Measurements from ENCODE around the gene IFNL1. TPM values are rescaled to one million over a fixed set of nuclear protein-coding genes. Genes with fewer than 3 reads are reported as not detected.
A peak's percentile ranks its signal among the peaks of the same experiment; 100 is the strongest.

Gene IFNL1
- total RNA-seq, 4 donors from 2014 or later: not detected

DNA sequence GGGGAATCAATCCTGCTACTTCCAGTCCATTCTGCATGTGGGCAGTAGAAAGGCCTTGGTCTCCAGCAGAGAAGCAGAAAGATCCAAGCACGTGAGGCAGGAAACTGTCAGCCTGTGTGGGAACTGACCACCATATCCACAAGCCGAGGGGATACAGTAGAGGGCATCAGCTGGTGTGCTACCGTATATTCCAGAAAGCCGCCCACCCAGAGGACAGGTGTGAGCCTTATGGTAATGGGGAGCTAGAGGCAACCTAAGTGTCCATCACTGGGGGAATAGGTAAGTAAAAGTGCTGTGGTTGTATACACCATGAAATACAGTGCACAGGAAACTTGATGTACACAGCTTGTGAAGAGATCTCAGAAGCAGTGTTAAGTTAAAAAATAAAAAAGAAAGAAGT, 2.8 kb upstream of the IFNL1 start:
- TF ChIP-seq CTCF (IDR thresholded peaks at IDR 0.05): no peak
- no peak for TF ChIP-seq POLR2A (IDR thresholded peaks at IDR 0.05)
- Histone ChIP-seq H3K36me3 (no peaks in the 10 kb centered on the region), H3K4me1 (no peaks in the 10 kb centered on the region), H3K9me3 (no peaks in the 10 kb centered on the region), H3K27ac (no peak overlapping the region), H3K4me3 (replicated peaks in 1 of 3) (no peak overlapping the region), H3K27me3 (no peaks in the 10 kb centered on the region)
- DNase-seq: no peak
- intact Hi-C loops (cut with DNase I): no loop called here
- WGBS, 2 donors: 59 to 81% methylated on average over 4 of the region's 4 CpGs

GRCh38 chr19:39296906-39297305, 699 bp downstream of the IFNL1 start:
- Histone ChIP-seq H3K9me3 (no peaks in the 10 kb centered on the region), H3K27ac (no peak overlapping the region), H3K36me3 (no peaks in the 10 kb centered on the region), H3K27me3 (no peaks in the 10 kb centered on the region), H3K4me1 (no peaks in the 10 kb centered on the region), H3K4me3 (replicated peaks in 1 of 3) (no peak overlapping the region)
- WGBS, 2 donors: 71 to 77% methylated on average over 4 of the region's 4 CpGs
- intact Hi-C loops (cut with DNase I): no loop called here
- no peak for DNase-seq
- TF ChIP-seq POLR2A (IDR thresholded peaks at IDR 0.05): no peak
- TF ChIP-seq CTCF (IDR thresholded peaks at IDR 0.05): no peak

- WGBS, 2 donors: 68 to 76% methylated on average over 14 to 15 of the region's 17 CpGs
These were observed 1.9 kb downstream of the IFNL1 start for GRCh38 chr19:39297931-39298634.

GRCh38 chr19:39299404-39299803, 3.2 kb downstream of the IFNL1 start:
- intact Hi-C loops (cut with DNase I): no loop called here
- no peaks in the 10 kb centered on the region for H3K27me3 ChIP-seq
- no peaks in the 10 kb centered on the region for H3K9me3 ChIP-seq
- DNase-seq: no peak
- H3K36me3 ChIP-seq: no peaks in the 10 kb centered on the region
- no peaks in the 10 kb centered on the region for H3K4me1 ChIP-seq
- H3K27ac ChIP-seq: no peak overlapping the region
- TF ChIP-seq CTCF (IDR thresholded peaks at IDR 0.05): no peak
- no peak for TF ChIP-seq POLR2A (IDR thresholded peaks at IDR 0.05)
- H3K4me3 ChIP-seq (replicated peaks in 1 of 3): no peak overlapping the region
- 90% methylated on average over 9 of the region's 9 CpGs for WGBS, 2 donors

More at GRCh38 chr19:39297931-39298634, 1.9 kb downstream of the IFNL1 start:
- H3K9me3 ChIP-seq: no peaks in the 10 kb centered on the region
- H3K36me3 ChIP-seq: no peaks in the 10 kb centered on the region
- intact Hi-C loops (cut with DNase I): no loop called here
- H3K4me3 ChIP-seq (replicated peaks in 1 of 3): no peak overlapping the region
- no peak for TF ChIP-seq POLR2A (IDR thresholded peaks at IDR 0.05)
- TF ChIP-seq CTCF (IDR thresholded peaks at IDR 0.05): no peak
- peak in 1 of 2 donors; percentile 8 for DNase-seq
- H3K27me3 ChIP-seq: no peaks in the 10 kb centered on the region
- H3K4me1 ChIP-seq: no peaks in the 10 kb centered on the region
- H3K27ac ChIP-seq: no peak overlapping the region

DNA sequence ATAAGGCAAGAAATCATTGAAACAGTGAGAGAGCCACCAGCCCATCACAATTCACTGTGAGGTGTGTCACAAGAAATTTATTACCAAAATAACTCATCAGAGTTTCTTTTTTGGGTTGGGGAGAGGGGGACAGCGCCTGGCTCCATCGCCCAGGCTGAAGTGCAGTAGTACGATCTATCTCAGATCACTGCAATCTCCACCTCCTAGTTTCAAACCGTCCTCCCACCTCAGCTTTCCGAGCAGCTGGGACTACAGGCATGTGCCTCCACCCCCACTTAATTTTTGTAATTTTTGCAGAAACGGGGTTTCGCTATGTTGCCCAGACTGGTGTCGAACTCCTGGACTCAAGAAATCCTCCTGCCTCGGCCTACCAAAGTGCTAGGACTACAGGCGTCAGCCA, 3.6 kb downstream of the IFNL1 start:
- no peak for TF ChIP-seq POLR2A (IDR thresholded peaks at IDR 0.05)
- no peak for TF ChIP-seq CTCF (IDR thresholded peaks at IDR 0.05)
- Histone ChIP-seq H3K4me1 (no peaks in the 10 kb centered on the region), H3K36me3 (no peaks in the 10 kb centered on the region), H3K27me3 (no peaks in the 10 kb centered on the region), H3K9me3 (no peaks in the 10 kb centered on the region), H3K4me3 (replicated peaks in 1 of 3) (no peak overlapping the region), H3K27ac (no peak overlapping the region)
- intact Hi-C loops (cut with DNase I): no loop called here
- 92% methylated on average over 10 of the region's 10 CpGs for WGBS, 2 donors
- DNase-seq: no peak

Data from thyroid gland (tissue), 4 donors.